Left renal cortex interstitium (tissue), 4 donors: ENCODE data around the gene SUSD2. TPM values are rescaled to one million over a fixed set of nuclear protein-coding genes. Genes with fewer than 3 reads are reported as not detected.
"Not testable (repeated sequence)": the region's sequence is repeated elsewhere in the genome, so short reads cannot be mapped to it uniquely, and the experiment has no call there.

Experiments used
- DNase-seq, 4 donors: peaks; one replicate each; pipeline ENCODE4 v3.0.0-alpha.2; 2013; ENCODE audit warnings: low read depth in 4 of 4, low spot score in 2 of 4, missing footprints in 1 of 4
- polyA plus RNA-seq, 4 donors: library from polyadenylated mRNA; unstranded; fragments of 120-200 nt; gene quantifications; one replicate each; pipeline ENCODE4 v1.2.1, GENCODE V29; 2013; ENCODE audit not compliant: insufficient read length in 4 of 4

The SUSD2 gene
- polyA plus RNA-seq, 4 donors, result 12.4 to 25.9 (median 16.0) TPM

- no peak for DNase-seq
Observed at GRCh38 chr22:24170632-24171031, 10.7 kb upstream of the SUSD2 start.

GRCh38 chr22:24171822-24172221 lies 9.5 kb upstream of the SUSD2 start:
- DNase-seq, result no peak

- peak in 1 of 4 donors; percentile 41 for DNase-seq
Observed at GRCh38 chr22:24175160-24175808, 6.0 kb upstream of the SUSD2 start.

DNA sequence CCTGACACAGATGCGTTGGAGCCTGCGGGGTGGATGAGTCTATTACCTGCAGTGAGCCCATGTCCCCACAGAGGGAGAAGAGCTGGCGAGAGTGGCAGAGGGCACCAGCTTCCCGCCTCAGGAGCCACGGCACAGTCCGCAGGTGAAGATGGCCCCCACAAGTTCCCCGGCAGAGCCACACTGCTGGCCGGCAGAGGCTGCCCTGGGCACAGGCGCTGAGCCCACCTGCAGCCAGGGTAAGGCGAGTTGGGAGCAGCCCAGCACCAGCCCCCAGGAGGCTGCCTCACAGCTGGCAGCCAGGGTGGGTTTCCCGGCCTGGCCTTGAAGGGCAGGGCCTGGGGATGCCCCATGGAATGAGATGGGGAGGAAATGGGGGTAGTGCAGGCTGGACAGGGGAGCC lies 5.2 kb upstream of the SUSD2 start:
- DNase-seq, result no peak

GRCh38 chr22:24176630-24177029 lies 4.7 kb upstream of the SUSD2 start:
- no peak for DNase-seq

DNA sequence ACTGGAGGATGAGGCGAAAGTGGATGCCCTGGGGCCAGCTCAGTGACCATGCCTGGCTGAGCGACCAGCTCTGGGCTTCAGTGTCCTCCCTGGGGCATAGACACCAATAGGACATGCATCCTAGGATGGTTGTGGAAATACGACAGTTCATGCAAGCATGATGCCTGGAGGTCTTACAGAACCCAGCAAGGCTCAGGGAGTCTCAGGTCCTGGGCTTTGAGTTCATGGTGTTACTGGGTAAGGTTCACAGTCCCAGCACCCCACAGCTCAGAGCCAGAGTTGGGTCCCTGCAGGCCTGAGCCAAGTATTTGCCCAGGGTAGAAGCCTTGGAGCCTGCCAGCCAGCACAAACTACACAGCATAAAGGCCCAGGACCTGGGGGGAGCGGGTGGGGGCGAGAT lies 4.2 kb upstream of the SUSD2 start:
- DNase-seq, result no peak

- no peak for DNase-seq
Observed at GRCh38 chr22:24177456-24177855, 3.8 kb upstream of the SUSD2 start.

GRCh38 chr22:24178021-24178431 lies 3.3 kb upstream of the SUSD2 start:
- DNase-seq, result no peak

GRCh38 chr22:24178502-24179440 lies 2.5 kb upstream of the SUSD2 start:
- DNase-seq, result no peak

DNA sequence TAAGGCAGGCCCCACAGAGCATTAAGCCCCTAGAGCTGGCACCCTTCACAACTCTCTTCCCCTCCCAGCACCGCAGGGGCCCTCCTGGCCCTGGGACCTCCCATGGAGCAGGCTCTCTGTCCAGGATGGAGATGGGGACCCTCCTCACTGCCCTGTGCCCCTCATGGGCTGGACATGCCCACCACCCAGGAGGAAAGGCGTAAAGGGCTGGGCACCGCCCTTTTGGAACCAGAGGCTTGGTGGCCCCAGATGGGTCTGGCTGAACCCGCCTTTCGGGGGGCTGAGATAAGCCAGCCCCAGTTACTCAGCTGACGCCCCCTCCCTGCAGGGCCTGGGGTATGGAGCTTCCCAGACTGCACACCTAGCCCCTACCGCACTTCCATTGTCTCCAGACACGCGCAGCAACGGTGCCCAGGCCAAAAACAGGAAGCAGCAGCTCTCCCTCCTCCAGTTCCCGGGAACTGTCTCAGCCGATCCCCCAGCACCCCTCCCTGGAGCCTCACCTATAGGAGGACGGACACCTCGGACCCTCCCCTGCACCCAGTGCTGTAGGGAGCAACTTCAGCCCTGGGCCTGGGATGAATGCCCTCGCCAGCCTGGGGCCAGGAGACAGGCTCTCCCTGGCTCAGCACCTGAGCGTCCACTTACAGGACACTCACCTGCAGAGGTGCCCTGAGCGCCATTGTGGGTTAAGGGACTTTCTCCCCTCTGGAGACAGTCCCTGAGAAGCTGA lies 1.6 kb upstream of the SUSD2 start:
- no peak for DNase-seq

DNA sequence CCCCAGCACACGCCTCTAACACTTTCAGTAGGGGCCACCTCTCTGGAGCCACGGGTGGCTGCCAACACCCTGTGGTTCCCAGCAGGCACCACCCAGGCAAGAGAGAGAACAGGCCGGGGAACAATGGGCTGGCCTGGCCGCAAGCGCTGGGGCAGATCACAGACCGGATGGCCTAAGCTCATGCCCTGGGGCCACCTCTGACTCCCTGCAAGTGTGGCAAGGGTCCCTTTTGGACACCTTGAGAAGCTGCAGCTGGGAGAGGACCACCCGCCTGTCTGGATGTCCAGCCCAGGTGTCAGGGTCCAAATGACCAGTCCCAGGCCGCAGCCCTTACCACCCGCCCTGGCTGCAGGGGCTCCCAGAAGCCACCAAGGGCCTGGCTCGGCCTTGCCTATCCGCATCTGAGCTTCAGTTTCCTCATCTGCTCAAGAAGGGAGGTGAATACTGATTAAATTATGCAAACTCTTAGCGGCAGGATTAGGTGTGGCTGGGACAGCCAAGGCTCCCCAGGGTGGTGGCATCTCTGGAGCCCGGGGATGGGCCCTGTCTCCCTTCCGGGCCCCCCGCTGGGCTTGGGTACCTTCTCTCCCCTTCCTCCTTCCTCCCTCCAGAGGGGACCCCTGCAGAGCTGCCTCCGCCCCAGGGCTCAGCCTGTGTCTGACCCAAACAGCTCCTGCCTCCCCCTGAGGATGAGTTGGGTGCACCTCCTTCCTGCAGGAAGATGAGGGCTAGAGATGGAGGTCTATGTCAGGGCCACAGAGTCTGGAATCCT lies 785 bp upstream of the SUSD2 start:
- DNase-seq, result no peak

DNA sequence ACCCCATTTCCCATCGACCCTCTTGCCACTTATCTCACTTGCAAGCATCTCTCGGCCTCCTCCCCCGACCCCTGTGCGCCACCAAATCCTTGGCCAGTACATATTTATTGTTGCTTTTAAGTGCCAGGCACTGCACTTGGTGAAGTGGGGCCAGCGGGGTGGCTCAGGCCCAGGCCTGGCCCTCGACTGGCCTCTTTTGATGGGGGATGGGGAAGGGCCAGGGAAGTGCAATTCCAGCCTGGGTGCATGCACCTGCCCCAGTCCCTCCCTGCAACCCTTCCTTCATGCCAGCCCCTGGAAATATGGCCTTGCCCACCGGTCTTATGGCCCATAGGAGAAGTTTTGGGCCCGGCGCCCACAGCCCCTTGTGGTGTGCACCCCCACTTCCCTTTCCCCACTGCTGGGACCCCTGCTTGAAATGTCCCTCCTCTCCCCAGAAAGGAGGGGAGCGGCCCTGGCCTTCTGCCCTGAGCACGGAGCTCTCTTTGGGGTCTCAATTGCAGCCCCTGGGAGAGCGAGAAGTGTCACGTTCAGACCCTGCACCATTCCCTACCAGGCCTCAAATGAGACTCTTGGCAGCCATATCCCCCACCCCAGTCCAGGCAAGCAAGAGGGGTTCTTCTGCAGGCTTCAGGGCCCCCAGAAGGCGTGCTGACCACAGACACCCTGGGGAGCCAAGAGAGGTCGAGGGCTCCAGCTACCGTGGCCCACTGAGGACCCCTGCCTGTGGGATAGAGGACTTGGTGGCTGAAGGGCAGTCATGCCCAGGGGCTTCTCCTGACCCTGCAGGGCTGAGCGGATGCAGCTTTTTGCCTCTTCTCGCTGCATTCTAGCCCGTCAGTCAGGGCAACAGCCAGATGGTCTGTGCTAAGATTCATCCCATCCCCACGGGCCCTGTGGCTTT lies 961 bp downstream of the SUSD2 start:
- DNase-seq, result no peak

- DNase-seq, result not testable (repeated sequence)
Observed at GRCh38 chr22:24182900-24183246, 1.6 kb downstream of the SUSD2 start.

DNA sequence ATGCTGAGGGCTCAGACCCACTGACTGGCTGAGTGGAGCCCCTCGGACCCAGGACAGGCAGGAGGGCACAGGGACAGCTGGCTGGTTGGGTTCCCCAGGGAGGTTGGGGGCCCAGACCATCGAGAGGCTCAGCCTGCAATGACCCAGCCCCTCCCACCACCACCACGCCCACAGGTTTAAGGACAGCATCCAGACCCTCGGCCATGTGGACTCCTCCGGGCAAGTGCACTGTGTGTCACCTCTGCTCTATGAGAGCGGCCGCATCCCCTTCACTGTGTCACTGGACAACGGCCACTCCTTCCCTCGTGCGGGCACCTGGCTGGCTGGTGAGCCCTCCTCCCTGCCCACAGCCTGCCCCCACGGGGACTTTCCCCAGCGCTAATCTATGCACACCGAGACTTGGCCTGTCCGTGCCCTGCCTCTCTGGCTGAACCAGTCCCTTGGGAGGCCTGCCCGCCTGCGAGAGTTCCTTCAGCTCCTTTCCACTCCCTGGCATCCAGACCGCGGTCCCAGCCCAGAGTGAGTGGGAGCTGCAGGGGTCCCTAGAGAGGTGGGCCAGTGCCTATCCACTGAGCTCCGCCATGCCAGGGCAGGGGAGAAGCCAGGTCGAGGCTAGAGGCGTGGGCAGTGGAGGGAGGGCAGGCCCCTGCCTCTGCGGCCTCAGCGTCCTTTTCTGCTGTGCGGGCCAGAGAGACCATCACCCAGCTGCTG lies 2.2 kb downstream of the SUSD2 start:
- no peak for DNase-seq

DNA sequence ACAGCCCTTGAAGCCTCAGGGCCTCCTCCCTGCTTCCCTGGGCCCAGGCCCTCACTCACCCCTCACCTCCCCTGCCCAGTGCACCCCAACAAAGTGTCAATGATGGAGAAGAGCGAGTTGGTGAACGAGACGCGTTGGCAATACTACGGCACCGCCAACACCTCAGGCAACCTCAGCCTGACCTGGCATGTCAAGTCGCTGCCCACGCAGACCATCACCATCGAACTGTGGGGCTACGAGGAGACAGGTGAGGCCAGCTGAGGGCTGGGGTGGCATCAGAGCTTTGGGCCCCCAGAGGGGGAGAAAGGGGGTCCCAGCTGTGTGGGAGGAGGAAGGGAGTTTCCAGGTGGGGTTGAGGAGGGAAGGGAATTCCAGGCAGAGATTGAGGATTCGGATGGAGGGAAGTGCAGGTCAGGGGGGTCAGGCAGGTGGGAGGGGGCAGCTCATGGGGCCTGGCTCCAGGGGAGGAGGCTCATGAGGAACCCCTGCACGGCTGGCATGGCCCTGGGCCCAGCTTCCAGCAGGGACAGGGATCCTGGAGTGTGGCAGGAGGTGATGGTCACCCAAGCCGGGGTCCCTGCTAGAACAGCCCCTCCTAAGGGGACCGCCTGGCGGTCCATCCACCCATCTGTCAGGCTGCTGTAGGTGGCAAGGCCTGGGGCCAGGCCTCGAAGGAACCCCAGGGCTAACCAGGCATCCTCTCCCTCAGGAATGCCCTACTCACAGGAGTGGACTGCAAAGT lies 2.9 kb downstream of the SUSD2 start:
- DNase-seq, result no peak

DNA sequence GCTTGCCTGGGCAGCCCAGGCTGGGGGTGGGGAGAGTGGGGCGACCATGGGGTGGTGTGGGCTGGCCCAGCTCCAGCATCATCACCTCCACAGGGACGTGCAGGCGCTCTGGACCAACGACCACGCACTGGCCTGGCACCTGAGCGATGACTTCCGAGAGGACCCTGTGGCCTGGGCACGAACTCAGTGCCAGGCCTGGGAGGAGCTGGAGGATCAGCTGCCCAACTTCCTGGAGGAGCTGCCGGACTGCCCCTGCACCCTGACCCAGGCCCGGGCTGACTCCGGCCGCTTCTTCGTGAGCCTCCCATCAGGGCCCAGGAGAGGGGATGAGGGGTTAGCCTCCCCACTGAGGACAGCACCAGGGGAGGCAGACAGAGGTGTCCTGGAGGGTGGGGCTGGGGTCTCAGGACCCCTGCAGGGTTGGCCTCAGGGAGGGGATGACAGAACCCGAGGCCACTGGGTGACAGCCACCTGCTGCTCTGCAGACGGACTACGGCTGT lies 3.8 kb downstream of the SUSD2 start:
- no peak for DNase-seq

DNA sequence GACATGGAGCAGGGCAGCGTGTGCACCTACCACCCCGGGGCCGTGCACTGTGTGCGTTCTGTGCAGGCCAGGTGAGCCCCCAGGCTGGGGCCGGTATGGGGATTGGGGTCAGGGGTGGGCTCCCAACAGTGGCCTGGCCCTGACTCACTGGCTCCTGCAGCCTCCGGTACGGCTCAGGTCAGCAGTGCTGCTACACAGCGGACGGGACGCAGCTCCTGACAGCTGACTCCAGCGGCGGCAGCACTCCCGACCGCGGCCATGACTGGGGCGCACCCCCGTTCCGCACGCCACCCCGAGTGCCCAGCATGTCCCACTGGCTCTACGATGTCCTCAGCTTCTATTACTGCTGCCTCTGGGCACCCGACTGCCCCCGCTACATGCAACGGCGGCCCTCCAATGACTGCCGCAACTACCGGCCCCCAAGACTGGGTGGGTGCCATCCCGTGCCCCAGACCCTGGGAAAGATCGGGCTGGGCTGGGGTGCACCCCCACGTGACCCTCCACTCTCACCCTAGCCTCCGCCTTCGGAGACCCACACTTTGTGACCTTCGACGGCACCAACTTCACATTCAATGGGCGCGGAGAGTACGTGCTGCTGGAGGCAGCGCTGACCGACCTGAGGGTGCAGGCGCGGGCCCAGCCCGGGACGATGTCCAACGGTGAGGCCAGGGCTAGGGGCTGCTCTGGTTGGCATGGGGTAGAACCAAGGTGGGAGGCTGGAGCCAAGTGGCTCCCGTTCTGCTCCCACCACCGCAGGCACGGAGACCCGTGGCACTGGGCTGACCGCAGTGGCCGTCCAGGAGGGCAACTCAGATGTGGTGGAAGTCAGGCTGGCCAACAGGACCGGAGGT lies 4.4 kb downstream of the SUSD2 start:
- no peak for DNase-seq
